Activated T-helper 17 cell treated with anti-CD3 and anti-CD28 coated beads, Interleukin-2, amount 50 U/mL, for 72 hours (primary cell): Measurements from ENCODE around the gene FUT3. TPM values are rescaled to one million over a fixed set of nuclear protein-coding genes. Genes with fewer than 3 reads are reported as not detected.
"Not testable (repeated sequence)": the region's sequence is repeated elsewhere in the genome, so short reads cannot be mapped to it uniquely, and the experiment has no call there.

Experiments used
- ATAC-seq: fragments of 150-1000 bp; cut with Tn5 transposase; replicated peaks from 2 replicates; pipeline ENCODE4 v1.10.0; 2021; ENCODE audit warnings: mild to moderate bottlenecking, moderate library complexity
- H3K27ac Mint-ChIP-seq: one replicate; pipeline ENCODE4 v1.8.0; 2022; ENCODE audit warnings: mixed read lengths
- H3K27me3 Mint-ChIP-seq: one replicate; pipeline ENCODE4 v1.8.0; 2022; ENCODE audit warnings: mixed read lengths
- H3K36me3 Mint-ChIP-seq: one replicate; pipeline ENCODE4 v1.8.0; 2022; ENCODE audit warnings: low read depth, mild to moderate bottlenecking, mixed read lengths
- H3K4me1 Mint-ChIP-seq: one replicate; pipeline ENCODE4 v1.8.0; 2022; ENCODE audit warnings: mixed read lengths
- H3K4me3 Mint-ChIP-seq: one replicate; pipeline ENCODE4 v1.8.0; 2022; ENCODE audit warnings: mild to moderate bottlenecking, mixed read lengths
- H3K9me3 Mint-ChIP-seq: one replicate; pipeline ENCODE4 v1.8.0; 2022; ENCODE audit warnings: mixed read lengths
- total RNA-seq, 2 donors: library from RNA; stranded (reverse); gene quantifications; one replicate each; pipeline ENCODE4 v1.2.3, GENCODE V29; 2022

The FUT3 gene
- total RNA-seq, 2 donors from 2014 or later: 1.4 TPM; not detected in 1

- H3K9me3 Mint-ChIP-seq: no peaks in the 10 kb centered on the region
- H3K27ac Mint-ChIP-seq: no peak overlapping the region
- no peak for ATAC-seq
- H3K4me3 Mint-ChIP-seq: no peak overlapping the region
- H3K27me3 Mint-ChIP-seq: no peaks in the 10 kb centered on the region
- no peaks in the 10 kb centered on the region for H3K36me3 Mint-ChIP-seq
- no peaks in the 10 kb centered on the region for H3K4me1 Mint-ChIP-seq
These were observed 16.2 kb upstream of the FUT3 start for GRCh38 chr19:5867201-5868136.

GRCh38 chr19:5865772-5866171, 14.5 kb upstream of the FUT3 start:
- no peak for ATAC-seq
- no peaks in the 10 kb centered on the region for H3K36me3 Mint-ChIP-seq
- H3K27me3 Mint-ChIP-seq: no peaks in the 10 kb centered on the region
- H3K27ac Mint-ChIP-seq: no peak overlapping the region
- H3K9me3 Mint-ChIP-seq: no peaks in the 10 kb centered on the region
- no peaks in the 10 kb centered on the region for H3K4me1 Mint-ChIP-seq
- no peak overlapping the region for H3K4me3 Mint-ChIP-seq

- Mint-ChIP-seq H3K27ac (peak overlapping the region; percentile 65), H3K36me3 (no peaks in the 10 kb centered on the region), H3K9me3 (no peaks in the 10 kb centered on the region), H3K4me1 (no peaks in the 10 kb centered on the region), H3K27me3 (no peaks in the 10 kb centered on the region), H3K4me3 (no peak overlapping the region)
- no peak for ATAC-seq
These were observed 13.7 kb upstream of the FUT3 start for GRCh38 chr19:5864725-5865486.

GRCh38 chr19:5864013-5864720, 12.9 kb upstream of the FUT3 start:
- ATAC-seq: no peak
- Mint-ChIP-seq H3K27me3 (no peaks in the 10 kb centered on the region), H3K27ac (no peak overlapping the region), H3K36me3 (no peaks in the 10 kb centered on the region), H3K9me3 (no peaks in the 10 kb centered on the region), H3K4me1 (no peaks in the 10 kb centered on the region), H3K4me3 (no peak overlapping the region)

GRCh38 chr19:5863030-5863665, 11.9 kb upstream of the FUT3 start:
- Mint-ChIP-seq H3K27ac (no peak overlapping the region), H3K9me3 (no peaks in the 10 kb centered on the region), H3K4me1 (no peaks in the 10 kb centered on the region), H3K36me3 (no peaks in the 10 kb centered on the region), H3K27me3 (no peaks in the 10 kb centered on the region), H3K4me3 (no peak overlapping the region)
- no peak for ATAC-seq

GRCh38 chr19:5857203-5858081, 6.2 kb upstream of the FUT3 start:
- Mint-ChIP-seq H3K4me1 (no peaks in the 10 kb centered on the region), H3K36me3 (no peaks in the 10 kb centered on the region), H3K9me3 (no peaks in the 10 kb centered on the region), H3K27ac (no peak overlapping the region), H3K4me3 (no peak overlapping the region), H3K27me3 (no peaks in the 10 kb centered on the region)
- no peak for ATAC-seq

GRCh38 chr19:5855151-5855550, 3.9 kb upstream of the FUT3 start:
- ATAC-seq, H3K27ac Mint-ChIP-seq, H3K9me3 Mint-ChIP-seq, H3K4me3 Mint-ChIP-seq, H3K27me3 Mint-ChIP-seq, H3K4me1 Mint-ChIP-seq, H3K36me3 Mint-ChIP-seq: not testable (repeated sequence)

- H3K36me3 Mint-ChIP-seq, H3K9me3 Mint-ChIP-seq, H3K4me1 Mint-ChIP-seq, H3K27ac Mint-ChIP-seq, ATAC-seq, H3K4me3 Mint-ChIP-seq, H3K27me3 Mint-ChIP-seq: not testable (repeated sequence)
These were observed 2.9 kb upstream of the FUT3 start for GRCh38 chr19:5854121-5854520.

- no peaks in the 10 kb centered on the region for H3K27me3 Mint-ChIP-seq
- no peaks in the 10 kb centered on the region for H3K4me1 Mint-ChIP-seq
- ATAC-seq: no peak
These were observed 431 bp downstream of the FUT3 start for GRCh38 chr19:5850743-5851293.

GRCh38 chr19:5850189-5850588, 1.1 kb downstream of the FUT3 start:
- H3K36me3 Mint-ChIP-seq: no peaks in the 10 kb centered on the region
- H3K27ac Mint-ChIP-seq: no peak overlapping the region
- H3K27me3 Mint-ChIP-seq: no peaks in the 10 kb centered on the region
- no peak overlapping the region for H3K4me3 Mint-ChIP-seq
- no peaks in the 10 kb centered on the region for H3K4me1 Mint-ChIP-seq
- ATAC-seq: no peak
- no peaks in the 10 kb centered on the region for H3K9me3 Mint-ChIP-seq

More at GRCh38 chr19:5850743-5851293, 431 bp downstream of the FUT3 start:
- Mint-ChIP-seq H3K4me3 (no peak overlapping the region), H3K9me3 (no peaks in the 10 kb centered on the region), H3K36me3 (no peaks in the 10 kb centered on the region), H3K27ac (no peak overlapping the region)

- H3K4me1 Mint-ChIP-seq, H3K9me3 Mint-ChIP-seq, H3K36me3 Mint-ChIP-seq, ATAC-seq, H3K27me3 Mint-ChIP-seq, H3K27ac Mint-ChIP-seq, H3K4me3 Mint-ChIP-seq: not testable (repeated sequence)
These were observed 2.6 kb downstream of the FUT3 start for GRCh38 chr19:5848621-5849020.

GRCh38 chr19:5847846-5848245, 3.4 kb downstream of the FUT3 start:
- H3K9me3 Mint-ChIP-seq, H3K27ac Mint-ChIP-seq, H3K27me3 Mint-ChIP-seq, H3K4me3 Mint-ChIP-seq, H3K36me3 Mint-ChIP-seq, ATAC-seq, H3K4me1 Mint-ChIP-seq: not testable (repeated sequence)
